ENCODE measurements around the gene ADARB1.
A peak's percentile ranks its signal among the peaks of the same experiment; 100 is the strongest.

ADARB1 gene

DNA sequence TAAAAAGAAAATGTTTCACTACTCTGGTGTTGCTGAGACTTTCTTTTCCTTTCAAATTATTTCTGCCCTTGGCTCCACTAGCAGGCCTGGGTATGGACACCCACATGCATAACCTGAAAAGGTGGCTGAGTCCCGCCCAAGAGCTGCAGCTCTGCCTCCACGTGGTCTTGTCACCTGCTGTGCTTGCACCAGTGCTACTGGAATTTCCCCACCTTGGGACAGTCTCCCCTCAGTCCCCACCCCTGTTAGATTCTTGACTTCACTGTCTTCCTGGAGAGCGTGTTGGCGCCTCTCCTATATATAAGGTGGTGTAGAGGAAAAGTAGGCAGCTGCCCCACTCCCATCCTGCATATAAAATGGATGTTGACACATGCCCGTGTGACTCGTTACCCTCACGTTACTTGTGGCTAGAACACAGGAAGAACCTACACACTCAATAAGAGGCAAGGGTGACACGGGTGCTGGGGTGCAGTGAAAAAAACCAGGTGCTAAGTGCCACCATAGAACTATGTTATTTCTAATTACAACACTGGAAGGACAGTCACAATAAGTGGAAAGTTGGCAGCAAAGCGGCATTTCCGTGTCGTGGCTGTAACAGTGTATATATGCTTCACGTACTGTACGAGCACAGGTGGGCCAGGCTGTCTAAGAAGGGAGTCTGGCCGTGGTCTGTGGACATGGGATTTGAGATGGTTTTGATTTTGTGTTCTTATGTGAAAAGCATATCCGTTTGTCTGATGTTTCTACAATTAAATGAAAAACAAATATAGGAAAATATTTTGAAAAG, 152.4 kb downstream of the ADARB1 start:
- DNase-seq (ENCODE audit: low read depth) = no peak

DNA sequence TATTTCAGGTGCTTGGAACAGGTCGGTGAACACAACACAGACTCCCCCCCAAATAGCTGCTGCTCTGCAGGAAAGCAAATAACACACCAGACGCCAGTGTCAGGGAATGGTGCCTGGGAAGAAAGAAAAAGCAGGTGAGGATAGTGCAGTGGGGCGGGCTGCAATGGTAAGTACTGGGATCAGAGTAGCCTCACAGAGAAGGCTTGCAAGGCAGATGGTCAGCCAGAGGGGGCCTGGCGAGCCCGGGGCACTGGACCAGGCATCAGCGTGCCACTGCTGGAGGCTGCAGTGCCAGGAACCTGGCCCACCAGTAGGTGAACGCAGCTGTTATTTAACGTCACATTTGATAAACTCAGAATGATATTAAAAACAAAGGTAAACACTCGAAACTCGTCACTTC, 153.4 kb downstream of the ADARB1 start:
- no peak for DNase-seq (ENCODE audit: low read depth)

DNA sequence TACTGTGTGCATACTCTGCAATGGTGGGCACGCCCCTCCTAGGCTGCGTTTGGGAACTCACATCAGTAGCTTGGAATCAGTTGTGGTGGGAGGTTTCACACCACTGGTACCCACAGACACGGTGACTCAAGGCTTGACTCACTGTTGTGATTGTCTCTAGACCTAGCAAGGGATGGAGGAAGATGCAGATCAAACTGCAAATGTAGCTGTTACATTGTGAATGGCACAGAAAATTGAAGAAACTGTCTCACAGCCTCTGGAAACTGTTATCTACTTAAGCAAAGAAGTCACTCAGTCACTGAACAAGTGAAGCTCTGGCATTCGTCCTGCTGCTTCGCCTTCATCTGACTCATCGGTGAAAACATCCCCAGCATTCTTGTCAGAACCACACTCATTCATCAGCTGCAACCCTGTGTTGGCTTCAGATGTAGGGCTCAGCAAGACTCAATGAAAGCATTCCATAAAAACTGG, 153.8 kb downstream of the ADARB1 start:
- DNase-seq (ENCODE audit: low read depth) = peak; percentile 29

DNA sequence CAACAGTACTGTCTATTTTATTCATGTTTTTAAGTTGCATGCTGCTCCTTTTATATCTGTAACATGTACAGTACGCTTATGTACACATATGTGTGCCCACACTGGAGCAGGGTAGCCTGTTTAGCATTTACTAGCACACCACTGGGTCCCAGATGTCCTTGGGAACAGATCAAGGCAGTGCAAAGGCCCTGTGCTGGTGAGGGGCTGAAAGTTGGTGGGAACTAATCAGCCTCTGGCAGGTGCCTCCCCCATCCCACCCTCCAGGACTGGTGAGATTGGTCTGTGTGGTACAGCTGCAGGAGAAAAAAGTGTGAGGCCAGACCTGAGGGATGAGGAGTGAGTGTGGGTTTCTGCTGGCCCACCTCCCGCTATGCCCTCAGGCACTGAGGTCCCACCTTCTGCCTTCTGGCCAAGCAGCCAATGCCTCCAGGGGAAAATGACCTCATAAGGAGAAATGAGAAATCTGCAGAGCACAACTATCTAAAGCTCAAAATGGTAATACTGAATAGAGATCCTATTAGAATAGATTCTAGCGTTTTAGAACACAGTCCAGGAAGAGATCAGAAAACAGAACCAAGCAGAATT, 154.4 kb downstream of the ADARB1 start:
- no peak for DNase-seq (ENCODE audit: low read depth)

- no peak for DNase-seq (ENCODE audit: low read depth)
Observed at GRCh38 chr21:45231705-45232104, 157.3 kb downstream of the ADARB1 start.

DNA sequence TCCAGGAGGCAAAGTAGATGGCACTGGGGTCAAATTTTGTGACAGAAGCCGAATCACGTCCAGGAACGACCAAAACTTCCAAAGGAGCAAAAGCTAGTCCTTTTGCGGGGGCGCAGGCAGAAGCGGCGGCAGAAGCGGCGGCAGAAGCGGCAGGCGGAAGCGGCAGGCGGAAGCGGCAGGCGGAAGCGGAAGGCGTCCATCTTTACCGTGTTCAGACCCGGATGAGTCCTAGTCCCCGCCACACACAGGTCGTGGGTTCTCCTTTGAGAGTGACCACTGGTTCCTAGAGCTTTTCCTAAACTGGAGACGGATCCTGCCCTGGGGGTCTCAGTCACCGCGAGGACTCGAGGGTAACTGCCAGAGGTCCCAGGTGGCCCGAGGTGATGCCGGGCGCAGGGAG, 159.7 kb downstream of the ADARB1 start:
- no peak for DNase-seq (ENCODE audit: low read depth)

DNA sequence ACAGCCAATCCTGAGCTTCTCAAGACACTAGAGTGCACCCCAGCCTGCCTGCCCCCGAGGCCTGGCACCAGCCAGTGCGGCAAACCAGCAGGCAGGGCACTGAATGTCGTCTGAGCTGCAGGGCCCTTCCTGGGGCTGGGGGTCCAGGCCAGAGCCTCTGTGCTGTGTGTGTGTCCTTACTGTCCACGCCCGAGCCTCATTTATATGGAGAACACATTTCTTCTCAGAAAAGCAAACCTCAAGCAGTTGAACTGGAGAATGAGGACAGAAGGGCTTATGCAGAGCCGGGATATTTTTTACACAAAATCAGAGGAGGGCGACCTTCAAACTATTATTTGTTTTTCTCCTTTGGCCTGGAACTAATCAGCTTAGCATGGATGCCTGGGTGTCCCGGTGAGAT, 160.6 kb downstream of the ADARB1 start:
- DNase-seq (ENCODE audit: low read depth) = no peak

GRCh38 chr21:45235488-45235887, 161.1 kb downstream of the ADARB1 start:
- DNase-seq (ENCODE audit: low read depth) = no peak

GRCh38 chr21:45236481-45236880, 162.1 kb downstream of the ADARB1 start:
- DNase-seq (ENCODE audit: low read depth) = no peak

DNA sequence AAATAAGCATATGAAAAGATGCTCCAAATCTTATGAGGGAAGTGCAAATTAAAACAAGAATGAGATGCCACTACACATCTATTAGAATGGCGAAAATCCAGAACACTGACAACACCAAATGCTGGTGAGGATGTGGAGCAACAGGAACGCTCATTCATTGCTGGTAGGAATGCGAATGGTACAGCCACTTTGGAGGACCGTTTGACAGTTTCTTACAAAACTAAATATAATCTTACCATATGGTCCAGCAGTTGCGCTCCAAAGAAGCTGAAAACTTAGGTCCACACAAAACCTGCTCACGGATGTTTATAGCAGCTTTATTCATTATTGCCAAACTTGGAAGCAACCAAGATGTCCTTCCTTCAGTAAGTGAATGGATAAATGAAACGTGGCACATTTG, 163.0 kb downstream of the ADARB1 start:
- no peak for DNase-seq (ENCODE audit: low read depth)

- no peak for DNase-seq (ENCODE audit: low read depth)
Observed at GRCh38 chr21:45241357-45241756, 167.0 kb downstream of the ADARB1 start.

- DNase-seq (ENCODE audit: low read depth) = no peak
Observed at GRCh38 chr21:45243603-45244002, 169.2 kb downstream of the ADARB1 start.

- no peak for DNase-seq (ENCODE audit: low read depth)
Observed at GRCh38 chr21:45244799-45245340, 170.5 kb downstream of the ADARB1 start.

- no peak for DNase-seq (ENCODE audit: low read depth)
Observed at GRCh38 chr21:45246386-45247320, 172.3 kb downstream of the ADARB1 start.

- no peak for DNase-seq (ENCODE audit: low read depth)
Observed at GRCh38 chr21:45248301-45248892, 174.0 kb downstream of the ADARB1 start.

DNA sequence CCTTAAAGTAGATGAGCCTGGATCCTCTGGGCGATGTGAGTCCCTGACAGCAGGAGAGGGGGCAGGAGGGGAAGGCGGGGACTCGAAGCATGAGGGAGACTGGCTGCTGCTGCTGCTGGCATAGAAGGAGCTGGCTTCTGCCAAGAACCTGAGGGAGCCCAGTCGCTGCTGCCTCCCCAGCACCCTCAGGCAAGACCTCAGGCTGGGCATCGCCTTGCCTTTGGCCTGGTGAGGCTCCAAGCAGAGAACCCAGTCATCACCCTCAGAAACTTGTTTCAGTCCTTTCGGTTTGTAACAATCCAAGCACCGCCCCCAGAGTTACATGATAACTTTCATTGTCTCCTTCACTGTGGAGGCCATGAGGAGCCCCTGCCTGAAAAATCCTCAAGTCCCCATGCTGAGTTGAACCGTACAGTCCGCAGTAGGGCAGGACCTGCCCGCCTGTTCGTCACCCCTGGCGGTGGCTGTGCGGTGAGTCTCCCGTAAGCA, 174.6 kb downstream of the ADARB1 start:
- DNase-seq (ENCODE audit: low read depth) = no peak

GRCh38 chr21:45249626-45250025, 175.2 kb downstream of the ADARB1 start:
- DNase-seq (ENCODE audit: low read depth) = no peak

DNA sequence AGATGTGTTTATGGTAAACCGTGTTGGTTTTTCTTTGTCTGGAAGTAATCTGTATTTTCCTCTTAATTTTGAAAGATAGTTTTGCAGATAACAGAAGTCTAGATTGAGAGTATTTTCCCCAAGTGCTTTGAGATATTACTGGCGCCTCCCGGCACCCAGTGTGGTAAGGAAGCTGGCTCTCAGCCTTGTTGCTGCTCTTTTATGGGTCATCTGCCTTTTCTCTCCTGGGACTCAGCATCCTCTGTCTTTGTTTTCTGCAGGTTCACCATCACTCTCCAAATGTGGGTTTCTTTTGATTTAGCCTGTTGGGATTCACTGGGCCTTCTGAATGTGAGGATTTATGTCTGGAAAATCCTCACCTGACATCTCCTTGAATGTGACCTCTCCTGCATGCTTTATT, 175.9 kb downstream of the ADARB1 start:
- DNase-seq (ENCODE audit: low read depth) = no peak

DNA sequence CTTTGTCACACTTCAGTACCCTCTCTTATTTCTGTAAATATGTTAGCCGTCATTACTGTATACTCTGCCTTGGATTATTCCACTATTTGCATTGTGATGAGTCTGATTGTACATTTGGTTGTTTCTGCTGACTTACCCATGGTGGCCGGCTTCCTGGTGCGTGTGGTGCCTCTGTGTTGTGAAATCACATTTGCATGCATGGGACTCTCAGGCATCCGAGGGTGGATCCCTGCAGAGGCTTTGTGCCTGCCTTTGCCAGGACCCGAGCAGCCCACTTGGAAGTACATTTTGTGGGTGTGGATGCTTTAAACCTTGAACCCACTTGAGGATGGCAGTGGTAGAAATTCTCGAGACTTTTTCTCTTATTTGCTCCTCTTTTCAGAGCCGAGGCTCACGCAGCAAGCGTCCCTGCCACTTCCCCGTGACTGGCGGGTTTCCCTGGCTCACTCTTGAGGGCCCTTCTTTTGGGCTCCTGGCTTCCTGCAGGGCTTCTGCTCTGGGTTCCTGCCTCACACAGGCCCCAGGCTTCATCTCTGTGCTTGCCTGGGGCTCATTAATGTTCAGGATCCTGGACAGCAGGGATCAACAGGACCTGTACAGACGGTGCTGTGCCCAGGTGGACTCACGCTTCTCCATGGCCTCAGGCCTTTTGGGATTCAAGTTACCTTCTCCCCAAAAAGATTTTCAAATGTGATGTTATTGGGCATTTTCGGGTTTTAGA, 176.7 kb downstream of the ADARB1 start:
- DNase-seq (ENCODE audit: low read depth) = no peak

GRCh38 chr21:45251635-45252447, 177.5 kb downstream of the ADARB1 start:
- no peak for DNase-seq (ENCODE audit: low read depth)
